Epithelial cell of esophagus (primary cell): Measurements from ENCODE around the gene PARP6.

Experiments used
- DNase-seq: peaks from one replicate; pipeline ENCODE4 v3.0.0; 2010; ENCODE audit warnings: low read depth
- H3K4me3 ChIP-seq: 2 replicates; pipeline ENCODE4 v1.5.1; 2011; ENCODE audit warnings: mild to moderate bottlenecking, low read length, control low read depth
- TF ChIP-seq, protein P1 (sequence below): IDR thresholded peaks from 2 replicates; pipeline ENCODE4 v1.5.1; 2011; ENCODE audit warnings: low read depth, mild to moderate bottlenecking, low read length, control low read depth, inconsistent platforms; ENCODE audit not compliant: insufficient read depth; ENCODE audit errors: missing control alignments

The PARP6 gene

DNA sequence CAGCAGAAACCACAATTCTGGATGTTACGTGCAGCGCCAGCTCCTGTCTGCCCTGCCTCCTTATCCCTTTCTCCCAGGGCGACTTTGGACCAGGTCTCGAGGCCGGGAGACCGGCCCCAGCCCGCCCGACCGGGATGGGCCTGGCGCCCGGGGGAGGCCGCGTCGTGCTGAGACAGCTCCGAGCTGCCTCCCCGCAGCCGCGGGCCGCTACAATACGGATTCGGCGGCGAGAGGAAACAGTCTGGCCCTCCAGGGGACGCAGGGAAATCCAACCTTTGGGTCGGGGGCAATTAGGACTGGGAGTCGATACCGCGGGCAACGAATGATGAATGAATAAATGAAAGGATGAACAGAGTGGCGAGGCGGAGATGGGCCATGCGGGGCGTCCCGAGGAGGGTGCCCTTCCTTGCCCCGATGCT, 75.3 kb downstream of the PARP6 start:
- H3K4me3 ChIP-seq = peak overlapping the region; percentile 56
- peak; percentile 47 for DNase-seq
- TF ChIP-seq, protein P1, sequence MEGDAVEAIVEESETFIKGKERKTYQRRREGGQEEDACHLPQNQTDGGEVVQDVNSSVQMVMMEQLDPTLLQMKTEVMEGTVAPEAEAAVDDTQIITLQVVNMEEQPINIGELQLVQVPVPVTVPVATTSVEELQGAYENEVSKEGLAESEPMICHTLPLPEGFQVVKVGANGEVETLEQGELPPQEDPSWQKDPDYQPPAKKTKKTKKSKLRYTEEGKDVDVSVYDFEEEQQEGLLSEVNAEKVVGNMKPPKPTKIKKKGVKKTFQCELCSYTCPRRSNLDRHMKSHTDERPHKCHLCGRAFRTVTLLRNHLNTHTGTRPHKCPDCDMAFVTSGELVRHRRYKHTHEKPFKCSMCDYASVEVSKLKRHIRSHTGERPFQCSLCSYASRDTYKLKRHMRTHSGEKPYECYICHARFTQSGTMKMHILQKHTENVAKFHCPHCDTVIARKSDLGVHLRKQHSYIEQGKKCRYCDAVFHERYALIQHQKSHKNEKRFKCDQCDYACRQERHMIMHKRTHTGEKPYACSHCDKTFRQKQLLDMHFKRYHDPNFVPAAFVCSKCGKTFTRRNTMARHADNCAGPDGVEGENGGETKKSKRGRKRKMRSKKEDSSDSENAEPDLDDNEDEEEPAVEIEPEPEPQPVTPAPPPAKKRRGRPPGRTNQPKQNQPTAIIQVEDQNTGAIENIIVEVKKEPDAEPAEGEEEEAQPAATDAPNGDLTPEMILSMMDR = no peak

DNA sequence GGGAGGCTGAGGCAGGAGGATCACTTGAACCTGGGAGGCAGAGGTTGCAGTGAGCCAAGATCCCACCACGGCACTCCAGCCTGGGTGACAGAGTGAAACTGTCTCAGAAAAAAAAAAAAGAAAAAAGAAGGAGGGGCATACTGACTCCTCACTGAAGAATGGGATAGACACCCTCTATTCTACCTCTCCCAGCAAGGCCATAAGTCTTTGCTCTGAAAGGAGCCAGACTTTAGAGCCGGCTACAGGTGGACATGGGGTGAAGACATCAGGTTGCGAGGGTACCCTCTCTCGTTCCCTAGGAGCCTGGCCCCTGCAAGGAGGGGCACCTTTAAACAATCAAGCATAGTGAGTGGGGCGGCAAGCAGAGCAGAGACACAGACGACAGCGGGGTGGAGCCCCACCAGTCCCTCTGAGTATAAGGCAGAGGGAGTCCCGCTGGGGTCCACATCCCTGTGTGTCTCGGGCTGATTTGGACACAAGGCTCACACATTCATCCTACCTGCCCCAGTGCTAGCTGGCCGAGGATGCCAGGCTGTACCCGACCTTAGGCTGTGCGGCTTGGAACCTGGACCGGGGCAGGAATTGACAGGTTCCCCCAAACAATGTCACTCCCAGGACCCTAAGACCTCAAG, 75.8 kb downstream of the PARP6 start:
- TF ChIP-seq, protein P1 = no peak
- DNase-seq = peak; percentile 50
- H3K4me3 ChIP-seq = peak overlapping the region; percentile 56

DNA sequence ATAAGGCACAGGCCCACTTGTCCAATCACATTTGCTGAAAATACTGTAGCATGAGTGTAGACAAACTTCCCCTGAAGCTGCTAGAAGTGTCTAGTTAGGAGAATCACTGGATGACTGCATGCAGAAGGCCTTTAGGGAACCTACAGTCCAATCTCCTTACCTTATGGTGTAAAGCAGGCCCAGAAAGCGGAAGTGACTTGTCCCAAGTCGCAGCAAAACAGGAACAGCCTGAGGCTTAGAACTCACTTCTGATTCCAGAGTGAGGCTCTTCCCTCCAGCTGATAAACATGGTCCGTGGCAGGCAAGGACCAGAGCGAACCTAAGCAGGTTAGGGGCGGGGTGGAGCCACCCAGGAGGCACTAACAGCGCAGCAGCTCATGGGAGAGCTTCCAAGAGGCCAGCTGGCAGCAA, 77.2 kb downstream of the PARP6 start:
- TF ChIP-seq, protein P1 = no peak
- no peak overlapping the region for H3K4me3 ChIP-seq
- DNase-seq = peak; percentile 81

DNA sequence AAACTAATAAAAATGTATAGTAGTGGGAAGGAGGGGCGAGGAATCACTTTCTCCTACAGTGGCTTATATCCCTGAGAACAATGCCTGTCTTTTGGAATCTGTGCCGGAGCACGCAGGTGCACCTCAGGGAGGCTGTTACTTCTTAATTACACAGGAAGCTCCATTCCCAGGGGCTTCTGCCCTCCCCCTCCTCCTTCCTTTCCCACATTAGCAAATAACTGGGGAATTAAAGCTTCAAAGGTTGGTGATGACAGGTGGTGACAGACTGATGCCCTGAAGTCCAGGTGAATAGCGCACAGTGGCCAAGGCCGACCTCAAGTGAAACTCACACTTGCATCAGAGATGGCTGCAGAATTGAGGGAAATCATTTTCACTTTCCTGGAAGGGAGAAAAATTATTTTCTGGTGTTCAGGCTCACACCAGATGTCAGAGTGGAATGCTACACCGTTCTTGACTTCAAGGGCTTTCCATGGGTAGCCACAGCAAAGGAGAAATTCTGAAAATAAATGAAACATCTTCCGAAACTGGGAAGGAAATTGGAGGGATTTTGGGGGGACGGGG, 78.4 kb downstream of the PARP6 start:
- TF ChIP-seq, protein P1 = no peak
- no peak for DNase-seq
- no peak overlapping the region for H3K4me3 ChIP-seq

DNA sequence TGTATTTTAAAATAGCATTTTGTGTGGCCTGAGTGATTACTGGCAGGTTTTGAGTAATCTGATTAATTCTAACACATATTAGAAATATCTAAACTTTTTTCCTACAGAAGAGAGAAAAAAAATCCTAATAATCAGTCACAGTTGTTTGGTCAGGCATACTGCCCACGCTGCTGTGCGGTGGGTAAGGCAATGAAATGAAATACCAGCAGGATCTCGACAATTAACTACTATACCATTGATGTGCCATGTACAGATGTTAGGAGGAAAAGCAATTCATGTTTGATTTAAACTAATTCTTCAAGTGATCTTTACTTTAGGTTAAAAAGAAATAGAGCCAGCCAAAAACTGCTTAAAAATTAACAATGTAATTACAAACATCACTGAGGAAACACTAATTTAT, 79.9 kb downstream of the PARP6 start:
- no peak for DNase-seq
- TF ChIP-seq, protein P1 = no peak

More for the DNA sequence above, 79.9 kb downstream of the PARP6 start:
- no peak overlapping the region for H3K4me3 ChIP-seq
